GM23338 (cell line): ENCODE measurements around the gene FAM193B. TPM values are rescaled to one million over a fixed set of nuclear protein-coding genes. Genes with fewer than 3 reads are reported as not detected.
A peak's percentile ranks its signal among the peaks of the same experiment; 100 is the strongest.

ENCODE experiments used
- ATAC-seq: fragments of 200-7000 bp; cut with Tn5 transposase; 3 replicates; pipeline ENCODE4 v1.9.1; 2020
- DNase-seq: peaks from one replicate; pipeline ENCODE4 v3.0.0-alpha.2; 2015; ENCODE audit warnings: low spot score
- H2AFZ ChIP-seq: fragments of 200-600 bp; sonication (generic); 2 replicates; pipeline ENCODE4 v1.8.0; 2016; ENCODE audit warnings: antibody characterized with exemption, mild to moderate bottlenecking, moderate library complexity
- H3F3A ChIP-seq: fragments of 200-600 bp; sonication (generic); replicated peaks from 2 replicates; pipeline ENCODE4 v1.8.0; 2017; ENCODE audit warnings: antibody characterized with exemption, mixed run types, low read depth
- H3K27ac ChIP-seq: fragments of 200-600 bp; sonication (generic); 2 replicates; pipeline ENCODE4 v1.6.1; 2016; ENCODE audit warnings: low read depth
- H3K27me3 ChIP-seq: fragments of 200-600 bp; sonication (generic); 2 replicates; pipeline ENCODE4 v1.8.0; 2016; ENCODE audit warnings: mild to moderate bottlenecking, mixed run types, moderate library complexity; ENCODE audit not compliant: insufficient read depth
- H3K36me3 ChIP-seq: fragments of 200-600 bp; sonication (generic); 2 replicates; pipeline ENCODE4 v1.8.0; 2016; ENCODE audit warnings: mild to moderate bottlenecking; ENCODE audit not compliant: insufficient read depth
- H3K4me1 ChIP-seq: fragments of 200-600 bp; sonication (generic); 2 replicates; pipeline ENCODE4 v1.8.0; 2016; ENCODE audit warnings: mild to moderate bottlenecking, moderate library complexity; ENCODE audit not compliant: insufficient read depth
- H3K4me2 ChIP-seq: fragments of 200-600 bp; sonication (generic); 2 replicates; pipeline ENCODE4 v1.7.1; 2017; ENCODE audit warnings: mixed run types
- H3K4me3 ChIP-seq: fragments of 200-600 bp; sonication (generic); 2 replicates; pipeline ENCODE4 v1.6.1; 2016; ENCODE audit warnings: mixed run types
- H3K79me2 ChIP-seq: fragments of 200-600 bp; sonication (generic); replicated peaks from 2 replicates; pipeline ENCODE4 v1.8.0; 2017; ENCODE audit warnings: mild to moderate bottlenecking; ENCODE audit not compliant: insufficient read depth
- H3K9me2 ChIP-seq: fragments of 200-600 bp; sonication (generic); 2 replicates; pipeline ENCODE4 v1.8.0; 2017; ENCODE audit not compliant: insufficient read depth
- H4K20me1 ChIP-seq: fragments of 200-600 bp; sonication (generic); replicated peaks from 2 replicates; pipeline ENCODE4 v1.8.0; 2017; ENCODE audit warnings: mild to moderate bottlenecking; ENCODE audit not compliant: insufficient read depth
- H3K27ac Mint-ChIP-seq: 2 replicates; pipeline ENCODE4 v1.8.0; 2020; ENCODE audit warnings: inconsistent platforms, mild to moderate bottlenecking, moderate library complexity, mixed read lengths
- H3K27me3 Mint-ChIP-seq: 3 replicates; pipeline ENCODE4 v1.8.0; 2022; ENCODE audit warnings: low read depth, mild to moderate bottlenecking, moderate library complexity, mixed read lengths, inconsistent platforms; ENCODE audit not compliant: insufficient read depth, poor library complexity
- H3K36me3 Mint-ChIP-seq: 3 replicates; pipeline ENCODE4 v1.8.0; 2021; ENCODE audit warnings: low read depth, mild to moderate bottlenecking, inconsistent platforms, moderate library complexity, mixed read lengths
- H3K4me1 Mint-ChIP-seq: 3 replicates; pipeline ENCODE4 v1.8.0; 2020; ENCODE audit warnings: mild to moderate bottlenecking, inconsistent platforms, mixed read lengths
- H3K4me3 Mint-ChIP-seq: 3 replicates; pipeline ENCODE4 v1.8.0; 2021; ENCODE audit warnings: moderate library complexity, mild to moderate bottlenecking, inconsistent platforms, mixed read lengths
- H3K9me3 Mint-ChIP-seq: 3 replicates; pipeline ENCODE4 v1.8.0; 2020; ENCODE audit warnings: moderate library complexity, mild to moderate bottlenecking, inconsistent platforms, mixed read lengths
- CREB1 ChIP-seq: fragments of 250-450 bp; sonication (Bioruptor Pico); IDR thresholded peaks from 2 replicates; pipeline ENCODE4 v1.5.0; 2020; ENCODE audit warnings: low read depth, mild to moderate bottlenecking, moderate library complexity
- CTCF ChIP-seq, 2 experiments: fragments of 200-600 bp in 1 of 2; sonication (generic) in 1 of 2; conservative IDR thresholded peaks; 2 replicates each; pipeline versions ENCODE4 v1.5.1 to v1.6.1; 2016 to 2017; ENCODE audit warnings: antibody characterized with exemption in 2 of 2, low read depth in 2 of 2, mild to moderate bottlenecking in 2 of 2, moderate library complexity in 1 of 2
- EZH2 ChIP-seq: fragments of 200-600 bp; sonication (generic); IDR thresholded peaks from one replicate; pipeline ENCODE4 v1.8.0; 2017; ENCODE audit warnings: antibody characterized with exemption, mild to moderate bottlenecking, low read depth; ENCODE audit not compliant: unreplicated experiment
- EZH2phosphoT487 ChIP-seq: fragments of 200-600 bp; sonication (generic); IDR thresholded peaks from one replicate; pipeline ENCODE4 v1.8.1; 2018; ENCODE audit warnings: antibody characterized with exemption; ENCODE audit not compliant: unreplicated experiment
- JUNB ChIP-seq: IDR thresholded peaks from one replicate; pipeline ENCODE4 v1.6.1; 2016; ENCODE audit warnings: antibody characterized with exemption; ENCODE audit not compliant: unreplicated experiment
- NANOG ChIP-seq: IDR thresholded peaks from 2 replicates; pipeline ENCODE4 v1.6.1; 2016; ENCODE audit warnings: antibody characterized with exemption, borderline replicate concordance
- POLR2AphosphoS5 ChIP-seq: IDR thresholded peaks from 2 replicates; pipeline ENCODE4 v1.6.1; 2016; ENCODE audit warnings: antibody characterized with exemption, low read depth
- STAT1 ChIP-seq: IDR thresholded peaks from one replicate; pipeline ENCODE4 v1.6.1; 2016; ENCODE audit warnings: antibody characterized with exemption; ENCODE audit not compliant: unreplicated experiment
- ZNF114 ChIP-seq: fragments of 250-450 bp; sonication (Bioruptor Pico); IDR thresholded peaks from 2 replicates; pipeline ENCODE4 v1.5.0; 2020; ENCODE audit warnings: mild to moderate bottlenecking, moderate library complexity
- ZNF331 ChIP-seq: fragments of 250-450 bp; sonication (Bioruptor Pico); IDR thresholded peaks from 2 replicates; pipeline ENCODE4 v1.5.0; 2020; ENCODE audit warnings: low read depth, mild to moderate bottlenecking, moderate library complexity
- polyA plus RNA-seq: library from polyadenylated mRNA; unstranded; fragments of >200 nt; fragmentation: Nextera tagmentation; extraction: Ambion mirVana; gene quantifications from 2 replicates; pipeline ENCODE4 v1.2.1, GENCODE V29; 2016
- total RNA-seq: library from RNA; depleted of rRNA; stranded (reverse); fragments of >200 nt; shearing (Covaris generic); gene quantifications from 2 replicates; pipeline ENCODE4 v1.2.3, GENCODE V29; 2014
- TF ChIP-seq, protein P1 (sequence below): IDR thresholded peaks from one replicate; pipeline ENCODE4 v1.6.1; 2018; ENCODE audit warnings: antibody characterized with exemption; ENCODE audit not compliant: unreplicated experiment
- TF ChIP-seq, protein P2 (sequence below): IDR thresholded peaks from 2 replicates; pipeline ENCODE4 v1.6.1; 2016; ENCODE audit warnings: antibody characterized with exemption
- TF ChIP-seq, protein P3 (sequence below): fragments of 250-450 bp; sonication (Bioruptor Pico); IDR thresholded peaks from 2 replicates; pipeline ENCODE4 v1.5.0; 2020; ENCODE audit warnings: mild to moderate bottlenecking, moderate library complexity

FAM193B gene
- total and polyA plus RNA-seq, 2 experiments from 2014 or later, result 44.4 to 58.6 TPM

GRCh38 chr5:177493795-177494345, 60.5 kb downstream of the FAM193B start:
- H3K27ac ChIP-seq, result peak overlapping the region; percentile 74
- TF ChIP-seq CREB1 (CRISPR knock-in tag), result no peak
- TF ChIP-seq POLR2AphosphoS5, result no peak
- no peak for TF ChIP-seq ZNF331 (CRISPR knock-in tag)
- no peak for TF ChIP-seq JUNB
- TF ChIP-seq, protein P1, sequence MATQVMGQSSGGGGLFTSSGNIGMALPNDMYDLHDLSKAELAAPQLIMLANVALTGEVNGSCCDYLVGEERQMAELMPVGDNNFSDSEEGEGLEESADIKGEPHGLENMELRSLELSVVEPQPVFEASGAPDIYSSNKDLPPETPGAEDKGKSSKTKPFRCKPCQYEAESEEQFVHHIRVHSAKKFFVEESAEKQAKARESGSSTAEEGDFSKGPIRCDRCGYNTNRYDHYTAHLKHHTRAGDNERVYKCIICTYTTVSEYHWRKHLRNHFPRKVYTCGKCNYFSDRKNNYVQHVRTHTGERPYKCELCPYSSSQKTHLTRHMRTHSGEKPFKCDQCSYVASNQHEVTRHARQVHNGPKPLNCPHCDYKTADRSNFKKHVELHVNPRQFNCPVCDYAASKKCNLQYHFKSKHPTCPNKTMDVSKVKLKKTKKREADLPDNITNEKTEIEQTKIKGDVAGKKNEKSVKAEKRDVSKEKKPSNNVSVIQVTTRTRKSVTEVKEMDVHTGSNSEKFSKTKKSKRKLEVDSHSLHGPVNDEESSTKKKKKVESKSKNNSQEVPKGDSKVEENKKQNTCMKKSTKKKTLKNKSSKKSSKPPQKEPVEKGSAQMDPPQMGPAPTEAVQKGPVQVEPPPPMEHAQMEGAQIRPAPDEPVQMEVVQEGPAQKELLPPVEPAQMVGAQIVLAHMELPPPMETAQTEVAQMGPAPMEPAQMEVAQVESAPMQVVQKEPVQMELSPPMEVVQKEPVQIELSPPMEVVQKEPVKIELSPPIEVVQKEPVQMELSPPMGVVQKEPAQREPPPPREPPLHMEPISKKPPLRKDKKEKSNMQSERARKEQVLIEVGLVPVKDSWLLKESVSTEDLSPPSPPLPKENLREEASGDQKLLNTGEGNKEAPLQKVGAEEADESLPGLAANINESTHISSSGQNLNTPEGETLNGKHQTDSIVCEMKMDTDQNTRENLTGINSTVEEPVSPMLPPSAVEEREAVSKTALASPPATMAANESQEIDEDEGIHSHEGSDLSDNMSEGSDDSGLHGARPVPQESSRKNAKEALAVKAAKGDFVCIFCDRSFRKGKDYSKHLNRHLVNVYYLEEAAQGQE, result no peak
- TF ChIP-seq ZNF114, result no peak
- no peak for TF ChIP-seq NANOG
- TF ChIP-seq, protein P2, sequence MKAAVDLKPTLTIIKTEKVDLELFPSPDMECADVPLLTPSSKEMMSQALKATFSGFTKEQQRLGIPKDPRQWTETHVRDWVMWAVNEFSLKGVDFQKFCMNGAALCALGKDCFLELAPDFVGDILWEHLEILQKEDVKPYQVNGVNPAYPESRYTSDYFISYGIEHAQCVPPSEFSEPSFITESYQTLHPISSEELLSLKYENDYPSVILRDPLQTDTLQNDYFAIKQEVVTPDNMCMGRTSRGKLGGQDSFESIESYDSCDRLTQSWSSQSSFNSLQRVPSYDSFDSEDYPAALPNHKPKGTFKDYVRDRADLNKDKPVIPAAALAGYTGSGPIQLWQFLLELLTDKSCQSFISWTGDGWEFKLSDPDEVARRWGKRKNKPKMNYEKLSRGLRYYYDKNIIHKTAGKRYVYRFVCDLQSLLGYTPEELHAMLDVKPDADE, result no peak
- no peak for TF ChIP-seq EZH2phosphoT487
- no peak for TF ChIP-seq STAT1
- TF ChIP-seq EZH2, result no peak
- TF ChIP-seq, protein P3, sequence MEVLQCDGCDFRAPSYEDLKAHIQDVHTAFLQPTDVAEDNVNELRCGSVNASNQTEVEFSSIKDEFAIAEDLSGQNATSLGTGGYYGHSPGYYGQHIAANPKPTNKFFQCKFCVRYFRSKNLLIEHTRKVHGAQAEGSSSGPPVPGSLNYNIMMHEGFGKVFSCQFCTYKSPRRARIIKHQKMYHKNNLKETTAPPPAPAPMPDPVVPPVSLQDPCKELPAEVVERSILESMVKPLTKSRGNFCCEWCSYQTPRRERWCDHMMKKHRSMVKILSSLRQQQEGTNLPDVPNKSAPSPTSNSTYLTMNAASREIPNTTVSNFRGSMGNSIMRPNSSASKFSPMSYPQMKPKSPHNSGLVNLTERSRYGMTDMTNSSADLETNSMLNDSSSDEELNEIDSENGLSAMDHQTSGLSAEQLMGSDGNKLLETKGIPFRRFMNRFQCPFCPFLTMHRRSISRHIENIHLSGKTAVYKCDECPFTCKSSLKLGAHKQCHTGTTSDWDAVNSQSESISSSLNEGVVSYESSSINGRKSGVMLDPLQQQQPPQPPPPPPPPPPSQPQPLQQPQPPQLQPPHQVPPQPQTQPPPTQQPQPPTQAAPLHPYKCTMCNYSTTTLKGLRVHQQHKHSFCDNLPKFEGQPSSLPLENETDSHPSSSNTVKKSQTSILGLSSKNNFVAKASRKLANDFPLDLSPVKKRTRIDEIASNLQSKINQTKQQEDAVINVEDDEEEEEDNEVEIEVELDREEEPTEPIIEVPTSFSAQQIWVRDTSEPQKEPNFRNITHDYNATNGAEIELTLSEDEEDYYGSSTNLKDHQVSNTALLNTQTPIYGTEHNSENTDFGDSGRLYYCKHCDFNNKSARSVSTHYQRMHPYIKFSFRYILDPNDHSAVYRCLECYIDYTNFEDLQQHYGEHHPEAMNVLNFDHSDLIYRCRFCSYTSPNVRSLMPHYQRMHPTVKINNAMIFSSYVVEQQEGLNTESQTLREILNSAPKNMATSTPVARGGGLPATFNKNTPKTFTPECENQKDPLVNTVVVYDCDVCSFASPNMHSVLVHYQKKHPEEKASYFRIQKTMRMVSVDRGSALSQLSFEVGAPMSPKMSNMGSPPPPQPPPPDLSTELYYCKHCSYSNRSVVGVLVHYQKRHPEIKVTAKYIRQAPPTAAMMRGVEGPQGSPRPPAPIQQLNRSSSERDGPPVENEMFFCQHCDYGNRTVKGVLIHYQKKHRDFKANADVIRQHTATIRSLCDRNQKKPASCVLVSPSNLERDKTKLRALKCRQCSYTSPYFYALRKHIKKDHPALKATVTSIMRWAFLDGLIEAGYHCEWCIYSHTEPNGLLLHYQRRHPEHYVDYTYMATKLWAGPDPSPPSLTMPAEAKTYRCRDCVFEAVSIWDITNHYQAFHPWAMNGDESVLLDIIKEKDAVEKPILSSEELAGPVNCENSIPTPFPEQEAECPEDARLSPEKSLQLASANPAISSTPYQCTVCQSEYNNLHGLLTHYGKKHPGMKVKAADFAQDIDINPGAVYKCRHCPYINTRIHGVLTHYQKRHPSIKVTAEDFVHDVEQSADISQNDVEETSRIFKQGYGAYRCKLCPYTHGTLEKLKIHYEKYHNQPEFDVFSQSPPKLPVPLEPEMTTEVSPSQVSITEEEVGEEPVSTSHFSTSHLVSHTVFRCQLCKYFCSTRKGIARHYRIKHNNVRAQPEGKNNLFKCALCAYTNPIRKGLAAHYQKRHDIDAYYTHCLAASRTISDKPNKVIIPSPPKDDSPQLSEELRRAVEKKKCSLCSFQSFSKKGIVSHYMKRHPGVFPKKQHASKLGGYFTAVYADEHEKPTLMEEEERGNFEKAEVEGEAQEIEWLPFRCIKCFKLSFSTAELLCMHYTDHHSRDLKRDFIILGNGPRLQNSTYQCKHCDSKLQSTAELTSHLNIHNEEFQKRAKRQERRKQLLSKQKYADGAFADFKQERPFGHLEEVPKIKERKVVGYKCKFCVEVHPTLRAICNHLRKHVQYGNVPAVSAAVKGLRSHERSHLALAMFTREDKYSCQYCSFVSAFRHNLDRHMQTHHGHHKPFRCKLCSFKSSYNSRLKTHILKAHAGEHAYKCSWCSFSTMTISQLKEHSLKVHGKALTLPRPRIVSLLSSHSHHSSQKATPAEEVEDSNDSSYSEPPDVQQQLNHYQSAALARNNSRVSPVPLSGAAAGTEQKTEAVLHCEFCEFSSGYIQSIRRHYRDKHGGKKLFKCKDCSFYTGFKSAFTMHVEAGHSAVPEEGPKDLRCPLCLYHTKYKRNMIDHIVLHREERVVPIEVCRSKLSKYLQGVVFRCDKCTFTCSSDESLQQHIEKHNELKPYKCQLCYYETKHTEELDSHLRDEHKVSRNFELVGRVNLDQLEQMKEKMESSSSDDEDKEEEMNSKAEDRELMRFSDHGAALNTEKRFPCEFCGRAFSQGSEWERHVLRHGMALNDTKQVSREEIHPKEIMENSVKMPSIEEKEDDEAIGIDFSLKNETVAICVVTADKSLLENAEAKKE (CRISPR knock-in tag), result no peak
- TF ChIP-seq CTCF (conservative IDR thresholded peaks at IDR 0.05; ENCODE audit: low read depth in 2 of 2), result no peak
- H3K9me3 Mint-ChIP-seq, result peaks cover 2% of the 10 kb centered on the region; the same call in 1 of the 3 replicates
- peaks cover 42% of the 10 kb centered on the region for H3K36me3 Mint-ChIP-seq
- H3F3A ChIP-seq, result peaks cover 37% of the 10 kb centered on the region; the same call in 1 of the 2 replicates
- H3K4me1 ChIP-seq, result peaks cover 37% of the 10 kb centered on the region
- H3K27me3 ChIP-seq, result peaks cover 7% of the 10 kb centered on the region
- no peaks in the 10 kb centered on the region; the same call in none of the 2 replicates for H4K20me1 ChIP-seq
- no peaks in the 10 kb centered on the region for H3K9me2 ChIP-seq
- H3K27ac Mint-ChIP-seq, result no peak overlapping the region
- H3K79me2 ChIP-seq, result peaks cover 20% of the 10 kb centered on the region
- no peak overlapping the region for H3K4me3 Mint-ChIP-seq
- peaks cover 45% of the 10 kb centered on the region for H3K4me1 Mint-ChIP-seq
- H3K4me3 ChIP-seq, result no peak overlapping the region
- no peak for DNase-seq
- no peak overlapping the region for H2AFZ ChIP-seq
- H3K27me3 Mint-ChIP-seq, result peaks cover 39% of the 10 kb centered on the region
- ATAC-seq, result no peak
- H3K36me3 ChIP-seq, result peaks cover 2% of the 10 kb centered on the region; the same call in 1 of the 2 replicates
- H3K4me2 ChIP-seq, result no peak overlapping the region
